ENCODE measurements around the gene ST3GAL2. TPM values are rescaled to one million over a fixed set of nuclear protein-coding genes. Genes with fewer than 3 reads are reported as not detected.
"Not testable (repeated sequence)": the region's sequence is repeated elsewhere in the genome, so short reads cannot be mapped to it uniquely, and the experiment has no call there.

Gene ST3GAL2
- total and polyA plus RNA-seq, 12 donors, result 5.3 to 30.8 (median 22.6) TPM

- no peak for TF ChIP-seq POLR2A (IDR thresholded peaks at IDR 0.05)
- TF ChIP-seq, protein P1, sequence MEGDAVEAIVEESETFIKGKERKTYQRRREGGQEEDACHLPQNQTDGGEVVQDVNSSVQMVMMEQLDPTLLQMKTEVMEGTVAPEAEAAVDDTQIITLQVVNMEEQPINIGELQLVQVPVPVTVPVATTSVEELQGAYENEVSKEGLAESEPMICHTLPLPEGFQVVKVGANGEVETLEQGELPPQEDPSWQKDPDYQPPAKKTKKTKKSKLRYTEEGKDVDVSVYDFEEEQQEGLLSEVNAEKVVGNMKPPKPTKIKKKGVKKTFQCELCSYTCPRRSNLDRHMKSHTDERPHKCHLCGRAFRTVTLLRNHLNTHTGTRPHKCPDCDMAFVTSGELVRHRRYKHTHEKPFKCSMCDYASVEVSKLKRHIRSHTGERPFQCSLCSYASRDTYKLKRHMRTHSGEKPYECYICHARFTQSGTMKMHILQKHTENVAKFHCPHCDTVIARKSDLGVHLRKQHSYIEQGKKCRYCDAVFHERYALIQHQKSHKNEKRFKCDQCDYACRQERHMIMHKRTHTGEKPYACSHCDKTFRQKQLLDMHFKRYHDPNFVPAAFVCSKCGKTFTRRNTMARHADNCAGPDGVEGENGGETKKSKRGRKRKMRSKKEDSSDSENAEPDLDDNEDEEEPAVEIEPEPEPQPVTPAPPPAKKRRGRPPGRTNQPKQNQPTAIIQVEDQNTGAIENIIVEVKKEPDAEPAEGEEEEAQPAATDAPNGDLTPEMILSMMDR (IDR thresholded peaks at IDR 0.05), result no peak
- DNase-seq, result no peak
- intact Hi-C loops (cut with DNase I), result no loop called here
- Histone ChIP-seq H3K27me3 (no peaks in the 10 kb centered on the region), H3K4me1 (replicated peaks in 1 of 2) (peaks cover 9 to 11% of the 10 kb centered on the region in 2 donors), H3K4me3 (no peak overlapping the region), H3K9me3 (replicated peaks in 1 of 3) (no peaks in the 10 kb centered on the region), H3K27ac (no peak overlapping the region), H3K36me3 (replicated peaks in 1 of 2) (peaks cover 0 to 39% of the 10 kb centered on the region in 2 donors)
- WGBS, 4 donors, result 95 to 98% (median 96%) methylated on average over 5 of the region's 5 CpGs
Observed at GRCh38 chr16:70390774-70391173, 48.1 kb downstream of the ST3GAL2 start.

DNA sequence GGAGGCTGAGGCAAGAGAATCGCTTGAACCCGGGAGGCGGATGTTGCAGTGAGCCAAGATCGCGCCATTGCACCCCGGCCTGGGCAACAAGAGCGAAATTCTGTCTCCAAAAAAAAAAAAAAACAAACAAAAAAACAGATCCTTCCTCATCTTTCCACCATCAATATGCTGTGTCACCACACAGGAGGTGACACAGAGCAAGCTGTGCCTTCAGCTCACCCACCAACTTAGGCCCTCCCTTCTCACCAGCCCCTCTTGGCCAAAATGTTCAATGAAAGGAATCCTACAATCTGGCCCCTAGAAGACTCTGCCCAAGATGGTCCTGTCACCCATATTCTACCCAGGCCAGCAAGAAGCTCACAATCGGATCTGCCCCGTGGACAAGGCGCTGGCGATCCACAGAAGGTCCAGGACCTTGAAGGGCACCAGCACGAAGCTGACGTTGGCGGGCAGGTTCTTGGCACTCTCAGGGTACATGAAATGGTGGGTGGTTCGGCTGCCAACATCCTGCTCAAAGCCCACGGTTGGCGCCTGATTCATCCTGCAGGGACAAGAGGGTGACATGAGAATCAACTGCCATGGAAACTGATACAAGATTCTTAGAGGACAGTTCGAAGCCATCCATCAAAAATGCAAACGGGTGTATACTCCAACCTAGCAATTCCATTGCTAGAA is 50.8 kb downstream of the ST3GAL2 start:
- no peaks in the 10 kb centered on the region for H3K9me3 ChIP-seq (replicated peaks in 1 of 3)
- no peak overlapping the region for H3K27ac ChIP-seq
- H3K27me3 ChIP-seq, result no peaks in the 10 kb centered on the region
- H3K36me3 ChIP-seq (replicated peaks in 1 of 2), result peaks cover 0 to 26% of the 10 kb centered on the region in 2 donors
- TF ChIP-seq POLR2A (IDR thresholded peaks at IDR 0.05), result no peak
- TF ChIP-seq, protein P1 (IDR thresholded peaks at IDR 0.05), result no peak
- peaks cover 9 to 11% of the 10 kb centered on the region in 2 donors for H3K4me1 ChIP-seq (replicated peaks in 1 of 2)
- WGBS, 4 donors, result 87 to 93% (median 92%) methylated on average over 12 to 19 of the region's 19 CpGs
- DNase-seq, result no peak
- intact Hi-C loops (cut with DNase I), result no loop called here
- no peak overlapping the region for H3K4me3 ChIP-seq

DNA sequence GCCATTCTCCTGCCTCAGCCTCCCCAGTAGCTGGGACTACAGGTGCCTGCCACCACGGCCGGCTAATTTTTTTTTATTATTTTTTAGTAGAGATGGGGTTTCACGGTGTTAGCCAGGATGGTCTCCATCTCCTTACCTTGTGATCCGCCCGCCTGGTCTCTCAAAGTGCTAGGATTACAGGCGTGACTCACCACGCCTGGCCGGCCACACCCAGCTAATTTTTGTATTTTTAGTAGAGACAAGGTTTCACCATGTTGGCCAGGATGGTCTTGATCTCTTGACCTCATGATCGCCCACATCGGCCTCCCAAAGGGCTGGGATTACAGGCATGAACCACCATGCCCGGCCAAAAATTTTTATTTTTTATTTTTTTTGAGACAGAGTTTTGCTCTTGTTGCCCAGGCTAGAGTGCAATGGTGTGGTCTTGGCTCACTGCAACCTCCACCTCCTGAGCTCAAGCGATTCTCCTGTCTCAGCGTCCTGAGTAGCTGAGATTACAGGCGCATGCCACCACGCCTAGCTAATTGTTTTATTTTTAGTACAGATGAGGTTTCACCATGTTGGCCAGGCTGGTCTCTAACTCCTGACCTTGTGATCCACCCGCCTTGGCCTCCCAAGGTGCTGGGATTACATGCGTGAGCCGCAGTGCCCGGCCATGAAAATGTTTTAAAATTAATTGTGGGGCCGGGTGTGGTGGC is 52.5 kb downstream of the ST3GAL2 start:
- peaks cover 0 to 31% of the 10 kb centered on the region in 2 donors for H3K36me3 ChIP-seq (replicated peaks in 1 of 2)
- H3K4me1 ChIP-seq (replicated peaks in 1 of 2); H3K9me3 ChIP-seq (replicated peaks in 1 of 3); DNase-seq; H3K27ac ChIP-seq; H3K4me3 ChIP-seq; H3K27me3 ChIP-seq; intact Hi-C loops (cut with DNase I): not testable (repeated sequence)
- WGBS, 4 donors, result 95 to 98% (median 96%) methylated on average over 20 of the region's 20 CpGs

DNA sequence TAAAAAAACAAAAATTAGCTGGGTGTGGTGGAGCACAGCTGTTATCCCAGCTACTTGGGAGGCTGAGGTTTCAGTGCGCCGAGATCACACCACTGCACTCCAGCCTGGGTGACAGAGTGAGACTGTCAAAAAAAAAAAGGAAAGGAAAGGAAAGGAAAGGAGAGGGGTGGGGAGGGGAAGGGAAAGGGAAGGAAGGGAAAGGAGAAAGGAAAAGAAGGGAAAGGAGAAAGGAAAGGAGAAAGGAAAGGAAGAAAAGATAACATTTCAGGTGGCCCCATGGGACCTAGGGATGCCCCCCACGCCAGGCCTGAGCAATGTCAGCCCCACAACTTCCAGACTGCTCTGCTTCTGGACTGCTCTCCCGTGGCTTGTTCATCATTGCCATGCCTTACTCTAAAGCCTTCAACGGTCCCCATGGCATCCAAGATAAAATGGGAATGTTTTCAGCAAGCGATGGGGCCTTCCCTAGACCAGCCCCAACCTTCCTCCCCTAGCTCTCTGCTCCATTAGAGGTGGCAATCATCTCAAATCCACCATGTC is 55.4 kb downstream of the ST3GAL2 start:
- WGBS, 4 donors, result 87 to 93% (median 90%) methylated on average over 6 of the region's 6 CpGs
- no peak for DNase-seq
- no peak overlapping the region for H3K27ac ChIP-seq
- no peaks in the 10 kb centered on the region for H3K27me3 ChIP-seq
- H3K36me3 ChIP-seq (replicated peaks in 1 of 2), result peaks cover 0 to 30% of the 10 kb centered on the region in 2 donors
- no peaks in the 10 kb centered on the region for H3K9me3 ChIP-seq (replicated peaks in 1 of 3)
- intact Hi-C loops (cut with DNase I), result loop anchor here in 1 of 2 donors (5.0 kb wide), 1 partner anchor 54 kb away; the partner anchor contains the start of gene ST3GAL2
- peaks cover 8 to 18% of the 10 kb centered on the region in 2 donors for H3K4me1 ChIP-seq (replicated peaks in 1 of 2)
- no peak overlapping the region for H3K4me3 ChIP-seq
- no peak for TF ChIP-seq POLR2A (IDR thresholded peaks at IDR 0.05)
- TF ChIP-seq, protein P1 (IDR thresholded peaks at IDR 0.05), result no peak
